Esophagus squamous epithelium (tissue), 4 donors: ENCODE measurements around the gene TBC1D19.

Experiments used
- CTCF ChIP-seq, 6 experiments: fragments of 450-650 bp in 4 of 6; fragments of 200-600 bp in 2 of 6; sonication (generic) in 2 of 6; IDR thresholded peaks; one replicate each; pipeline ENCODE4 v1.5.1; 2016 to 2019; ENCODE audit warnings: antibody characterized with exemption in 6 of 6, mild to moderate bottlenecking in 4 of 6, moderate library complexity in 4 of 6
- POLR2A ChIP-seq, 4 donors: fragments of 450-650 bp; IDR thresholded peaks; one replicate each; pipeline ENCODE4 v1.6.1; 2017; ENCODE audit warnings: antibody characterized with exemption in 4 of 4, mild to moderate bottlenecking in 4 of 4, moderate library complexity in 3 of 4

- TF ChIP-seq POLR2A (IDR thresholded peaks at IDR 0.05) (no peak), CTCF (IDR thresholded peaks at IDR 0.05) (no peak)
Observed at GRCh38 chr4:26577066-26577465, 6.8 kb upstream of the TBC1D19 start.
